Bronchial epithelial cell (primary cell): Measurements from ENCODE around the gene PLCG2. TPM values are rescaled to one million over a fixed set of nuclear protein-coding genes. Genes with fewer than 3 reads are reported as not detected.
"Not testable (repeated sequence)": the region's sequence is repeated elsewhere in the genome, so short reads cannot be mapped to it uniquely, and the experiment has no call there.

Experiments
- DNase-seq: peaks from one replicate; pipeline ENCODE4 v3.0.0-alpha.2; 2010; ENCODE audit warnings: low read depth
- FAIRE-seq: peaks from 2 replicates; lab custom pipeline; 2011; peaks lifted over from hg19 to GRCh38; lab: Jason Lieb, UNC
- H3K27me3 ChIP-seq: 2 replicates; pipeline ENCODE4 v1.5.1; 2011; ENCODE audit warnings: low read length; ENCODE audit not compliant: control insufficient read depth, insufficient read depth
- H3K36me3 ChIP-seq: 2 replicates; pipeline ENCODE4 v1.5.1; 2011; ENCODE audit warnings: low read length; ENCODE audit not compliant: control insufficient read depth, insufficient read depth
- H3K4me3 ChIP-seq: 2 replicates; pipeline ENCODE4 v1.5.1; 2011; ENCODE audit warnings: mild to moderate bottlenecking, low read depth, low read length, control low read depth
- total RNA-seq: library from RNA; depleted of rRNA; stranded (reverse); fragments of >200 nt; gene quantifications from 2 replicates; pipeline ENCODE4 v1.2.1, GENCODE V29; 2014
- TF ChIP-seq, protein P1 (sequence below): IDR thresholded peaks from 2 replicates; pipeline ENCODE4 v1.5.1; 2011; ENCODE audit warnings: mild to moderate bottlenecking, moderate library complexity, low read length, control low read depth, inconsistent platforms; ENCODE audit not compliant: insufficient read depth, severe bottlenecking

The PLCG2 gene
- total RNA-seq, 1 donor from 2014 or later: 1.8 TPM

DNA sequence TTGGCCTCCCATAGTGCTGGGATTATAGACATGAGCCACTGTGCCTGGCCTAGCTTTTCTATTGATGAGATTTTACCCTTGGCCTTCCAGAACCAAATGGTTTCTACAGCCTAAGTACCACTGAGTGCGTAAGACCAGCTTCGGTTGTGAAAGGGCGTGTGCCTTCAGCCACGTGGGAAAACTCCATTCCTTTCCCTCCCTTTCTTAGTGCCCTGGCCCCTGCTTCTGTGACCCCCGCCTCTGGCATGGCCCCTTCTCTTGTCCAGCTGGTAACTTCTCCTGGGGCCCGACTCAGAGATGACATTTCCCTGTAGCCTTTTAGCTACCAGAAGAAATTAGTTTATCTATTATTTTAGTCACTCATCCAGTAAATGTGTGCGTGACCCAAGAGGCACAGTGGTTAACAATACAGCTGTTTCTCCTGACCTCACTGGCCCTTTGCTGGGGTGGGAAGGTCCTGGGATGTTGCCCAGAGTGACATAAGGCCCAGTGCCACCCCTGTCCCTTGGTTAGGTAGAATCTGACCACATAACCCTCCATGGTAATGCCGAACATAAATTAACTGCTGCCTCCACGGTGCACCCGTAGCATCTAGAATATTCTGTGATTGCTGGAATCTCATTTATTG is 97.3 kb downstream of the PLCG2 start:
- TF ChIP-seq, protein P1, sequence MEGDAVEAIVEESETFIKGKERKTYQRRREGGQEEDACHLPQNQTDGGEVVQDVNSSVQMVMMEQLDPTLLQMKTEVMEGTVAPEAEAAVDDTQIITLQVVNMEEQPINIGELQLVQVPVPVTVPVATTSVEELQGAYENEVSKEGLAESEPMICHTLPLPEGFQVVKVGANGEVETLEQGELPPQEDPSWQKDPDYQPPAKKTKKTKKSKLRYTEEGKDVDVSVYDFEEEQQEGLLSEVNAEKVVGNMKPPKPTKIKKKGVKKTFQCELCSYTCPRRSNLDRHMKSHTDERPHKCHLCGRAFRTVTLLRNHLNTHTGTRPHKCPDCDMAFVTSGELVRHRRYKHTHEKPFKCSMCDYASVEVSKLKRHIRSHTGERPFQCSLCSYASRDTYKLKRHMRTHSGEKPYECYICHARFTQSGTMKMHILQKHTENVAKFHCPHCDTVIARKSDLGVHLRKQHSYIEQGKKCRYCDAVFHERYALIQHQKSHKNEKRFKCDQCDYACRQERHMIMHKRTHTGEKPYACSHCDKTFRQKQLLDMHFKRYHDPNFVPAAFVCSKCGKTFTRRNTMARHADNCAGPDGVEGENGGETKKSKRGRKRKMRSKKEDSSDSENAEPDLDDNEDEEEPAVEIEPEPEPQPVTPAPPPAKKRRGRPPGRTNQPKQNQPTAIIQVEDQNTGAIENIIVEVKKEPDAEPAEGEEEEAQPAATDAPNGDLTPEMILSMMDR: no peak
- H3K4me3 ChIP-seq: no peak overlapping the region
- FAIRE-seq: no peak
- no peaks in the 10 kb centered on the region for H3K36me3 ChIP-seq
- DNase-seq: no peak
- no peaks in the 10 kb centered on the region for H3K27me3 ChIP-seq

DNA sequence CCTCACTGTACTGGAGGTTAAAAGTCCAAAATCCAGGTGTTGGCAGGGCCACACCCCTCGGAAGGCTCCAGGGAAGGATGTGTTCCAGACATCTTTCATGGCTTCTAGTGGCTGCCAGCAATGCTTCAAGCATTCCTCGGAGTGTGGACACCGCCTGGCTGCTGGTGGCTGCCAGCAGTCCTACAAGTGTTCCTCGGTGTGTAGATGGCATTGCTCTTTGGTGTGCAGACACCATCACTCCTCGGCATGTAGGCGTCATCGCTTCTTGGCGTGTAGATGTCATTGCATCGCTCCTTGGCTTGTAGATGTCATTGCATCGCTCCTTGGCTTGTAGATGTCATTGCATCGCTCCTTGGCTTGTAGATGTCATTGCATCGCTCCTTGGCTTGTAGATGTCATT is 98.4 kb downstream of the PLCG2 start:
- not testable (repeated sequence) for FAIRE-seq, H3K36me3 ChIP-seq

GRCh38 chr16:81878529-81878928 is 99.4 kb downstream of the PLCG2 start:
- FAIRE-seq: no peak
- Histone ChIP-seq H3K27me3 (no peaks in the 10 kb centered on the region), H3K36me3 (no peaks in the 10 kb centered on the region), H3K4me3 (no peak overlapping the region)
- no peak for DNase-seq
- TF ChIP-seq, protein P1: no peak

More for the DNA sequence above, 98.4 kb downstream of the PLCG2 start:
- not testable (repeated sequence) for DNase-seq, H3K27me3 ChIP-seq, H3K4me3 ChIP-seq

DNA sequence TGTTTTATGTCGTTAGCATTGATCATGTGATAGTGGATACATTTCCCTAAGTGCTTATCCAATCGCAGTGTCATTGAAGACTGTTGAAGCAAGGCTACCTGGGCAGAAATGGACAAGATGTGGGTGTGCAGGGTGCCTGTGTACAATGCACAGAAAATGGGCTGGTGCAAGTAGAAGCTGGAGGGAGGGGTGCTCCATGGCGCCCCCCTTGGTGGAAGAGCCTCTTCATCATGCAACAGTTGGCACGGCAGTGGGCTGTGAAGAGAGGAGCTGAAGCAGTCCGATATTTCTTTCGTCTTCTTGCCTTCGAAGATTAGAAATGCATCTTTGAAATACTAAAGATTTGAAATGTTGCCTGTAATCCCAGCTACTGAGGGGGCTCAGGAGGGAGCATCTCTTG is 100.5 kb downstream of the PLCG2 start:
- Histone ChIP-seq H3K27me3 (no peaks in the 10 kb centered on the region), H3K4me3 (no peak overlapping the region), H3K36me3 (no peaks in the 10 kb centered on the region)
- no peak for DNase-seq
- TF ChIP-seq, protein P1: no peak
- no peak for FAIRE-seq

DNA sequence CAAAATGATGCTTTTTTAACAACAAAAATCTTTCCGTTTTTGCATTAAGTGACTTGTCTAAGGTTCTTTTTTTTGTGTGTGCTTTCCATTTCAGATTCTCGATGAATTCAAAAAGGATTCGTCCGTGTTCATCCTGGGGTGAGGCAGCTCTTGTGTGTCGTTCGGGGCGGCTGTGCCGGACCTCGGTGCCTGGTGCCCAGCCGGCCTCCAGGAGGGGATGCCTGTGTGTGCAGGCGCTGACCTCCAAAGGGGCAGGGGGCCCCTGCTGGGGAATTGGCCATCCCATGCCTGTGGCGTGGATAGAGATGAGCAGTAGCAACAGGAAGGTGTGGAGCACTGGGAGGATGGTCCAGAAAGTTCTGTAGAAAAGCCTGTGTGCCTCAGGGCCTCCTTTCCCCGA is 101.7 kb downstream of the PLCG2 start:
- no peaks in the 10 kb centered on the region for H3K27me3 ChIP-seq
- DNase-seq (no peak), FAIRE-seq (no peak)
- TF ChIP-seq, protein P1: no peak
- no peaks in the 10 kb centered on the region for H3K36me3 ChIP-seq
- no peak overlapping the region for H3K4me3 ChIP-seq

GRCh38 chr16:81881228-81881627 is 102.1 kb downstream of the PLCG2 start:
- DNase-seq: no peak
- TF ChIP-seq, protein P1: no peak
- no peaks in the 10 kb centered on the region for H3K36me3 ChIP-seq
- no peak overlapping the region for H3K4me3 ChIP-seq
- no peak for FAIRE-seq
- H3K27me3 ChIP-seq: no peaks in the 10 kb centered on the region
